Measurements from ENCODE around the gene CEPT1. TPM values are rescaled to one million over a fixed set of nuclear protein-coding genes. Genes with fewer than 3 reads are reported as not detected.
A peak's percentile ranks its signal among the peaks of the same experiment; 100 is the strongest.

Gene CEPT1
- total and polyA plus RNA-seq, 2 of the 13 experiments (the other 11 are each of a cell fraction or from before 2014, with no cell fraction given) = 35.7 to 48.2 TPM

DNA sequence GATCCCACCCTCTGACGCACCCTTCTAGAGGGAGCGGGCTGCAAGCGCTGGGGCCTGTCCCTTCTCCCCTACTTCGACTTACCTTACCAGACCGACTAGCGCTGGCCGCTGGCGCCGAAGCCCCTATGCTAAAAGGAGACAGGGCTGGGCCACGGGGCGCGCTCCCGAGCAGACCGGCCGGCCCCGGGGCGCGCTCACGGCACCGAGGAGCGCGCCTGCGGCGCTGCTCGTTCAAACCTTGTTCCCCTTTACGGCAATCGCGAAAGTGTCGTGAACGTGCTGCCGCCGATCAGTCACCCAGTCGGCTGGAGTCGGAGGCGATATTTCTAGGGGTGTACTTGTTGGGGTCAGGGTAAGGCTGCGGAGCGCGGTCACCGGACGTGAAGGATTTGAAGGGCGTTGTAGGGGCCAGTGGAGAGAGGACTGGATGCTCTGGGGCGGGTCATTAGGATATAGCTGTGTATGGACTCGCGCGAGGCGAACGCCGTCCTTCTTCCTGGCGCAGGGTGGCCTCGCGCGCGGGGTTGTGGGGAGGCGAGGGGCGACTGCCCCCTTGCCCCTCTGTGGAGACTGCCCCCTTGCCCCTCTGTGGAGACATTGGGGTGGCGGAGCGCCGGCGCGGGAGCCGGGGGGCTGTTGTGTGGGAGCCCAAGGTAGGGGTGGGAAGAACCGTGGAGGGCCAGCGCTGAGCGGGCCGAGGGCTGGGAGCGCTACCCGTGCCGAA is at the start of gene CEPT1, which contains the start of gene DRAM2 (continued):
- peak; percentile 88 for TF ChIP-seq ZNF121 (CRISPR knock-in tag; IDR thresholded peaks at IDR 0.05)
- no peak for TF ChIP-seq ZNF615 (CRISPR knock-in tag; IDR thresholded peaks at IDR 0.05; ENCODE audit: borderline replicate concordance)
- peak; percentile 49 for TF ChIP-seq TAF15 (IDR thresholded peaks at IDR 0.05; ENCODE audit: low read depth, low read length, poor library complexity, severe bottlenecking)
- TF ChIP-seq, protein P1, sequence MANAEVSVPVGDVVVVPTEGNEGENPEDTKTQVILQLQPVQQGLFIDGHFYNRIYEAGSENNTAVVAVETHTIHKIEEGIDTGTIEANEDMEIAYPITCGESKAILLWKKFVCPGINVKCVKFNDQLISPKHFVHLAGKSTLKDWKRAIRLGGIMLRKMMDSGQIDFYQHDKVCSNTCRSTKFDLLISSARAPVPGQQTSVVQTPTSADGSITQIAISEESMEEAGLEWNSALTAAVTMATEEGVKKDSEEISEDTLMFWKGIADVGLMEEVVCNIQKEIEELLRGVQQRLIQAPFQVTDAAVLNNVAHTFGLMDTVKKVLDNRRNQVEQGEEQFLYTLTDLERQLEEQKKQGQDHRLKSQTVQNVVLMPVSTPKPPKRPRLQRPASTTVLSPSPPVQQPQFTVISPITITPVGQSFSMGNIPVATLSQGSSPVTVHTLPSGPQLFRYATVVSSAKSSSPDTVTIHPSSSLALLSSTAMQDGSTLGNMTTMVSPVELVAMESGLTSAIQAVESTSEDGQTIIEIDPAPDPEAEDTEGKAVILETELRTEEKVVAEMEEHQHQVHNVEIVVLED (CRISPR knock-in tag; IDR thresholded peaks at IDR 0.05; ENCODE audit: borderline replicate concordance) = peak; percentile 55; the same call in 1 of the 2 replicates
- no peak for TF ChIP-seq MXD4 (CRISPR knock-in tag; IDR thresholded peaks at IDR 0.05)
- TF ChIP-seq KAT8 (CRISPR knock-in tag; IDR thresholded peaks at IDR 0.05) = peak; percentile 84
- TF ChIP-seq ZSCAN31 (CRISPR knock-in tag; IDR thresholded peaks at IDR 0.05; ENCODE audit: low read depth) = peak; percentile 74; the same call in 1 of the 2 replicates
- no peak for TF ChIP-seq SRF (IDR thresholded peaks at IDR 0.05; ENCODE audit: low read depth, low read length)
- peak; percentile 53; the same call in 1 of the 2 replicates for TF ChIP-seq MYC (CRISPR knock-in tag; IDR thresholded peaks at IDR 0.05; ENCODE audit: borderline replicate concordance)
- peak; percentile 78 for TF ChIP-seq KMT2B (CRISPR knock-in tag; IDR thresholded peaks at IDR 0.05)
- no peak for TF ChIP-seq MAZ (IDR thresholded peaks at IDR 0.05; ENCODE audit: borderline replicate concordance, low read depth, low read length)
- peak; percentile 79 for TF ChIP-seq MAZ (CRISPR knock-in tag; IDR thresholded peaks at IDR 0.05; ENCODE audit: low read depth)
- no peak for TF ChIP-seq KLF12 (CRISPR knock-in tag; IDR thresholded peaks at IDR 0.05; ENCODE audit: borderline replicate concordance)
- peak; percentile 64; the same call in 1 of the 2 replicates for TF ChIP-seq PHF21A (CRISPR knock-in tag; IDR thresholded peaks at IDR 0.05)
- TF ChIP-seq, protein P2, sequence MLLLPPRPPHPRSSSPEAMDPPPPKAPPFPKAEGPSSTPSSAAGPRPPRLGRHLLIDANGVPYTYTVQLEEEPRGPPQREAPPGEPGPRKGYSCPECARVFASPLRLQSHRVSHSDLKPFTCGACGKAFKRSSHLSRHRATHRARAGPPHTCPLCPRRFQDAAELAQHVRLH (CRISPR knock-in tag; IDR thresholded peaks at IDR 0.05; ENCODE audit: borderline replicate concordance, low read depth) = 0 out of 2 replicates have a peak, but pooled peaks have one; percentile 45
- peak; percentile 72 for TF ChIP-seq RXRA (CRISPR knock-in tag; IDR thresholded peaks at IDR 0.05)
- TF ChIP-seq, protein P3, sequence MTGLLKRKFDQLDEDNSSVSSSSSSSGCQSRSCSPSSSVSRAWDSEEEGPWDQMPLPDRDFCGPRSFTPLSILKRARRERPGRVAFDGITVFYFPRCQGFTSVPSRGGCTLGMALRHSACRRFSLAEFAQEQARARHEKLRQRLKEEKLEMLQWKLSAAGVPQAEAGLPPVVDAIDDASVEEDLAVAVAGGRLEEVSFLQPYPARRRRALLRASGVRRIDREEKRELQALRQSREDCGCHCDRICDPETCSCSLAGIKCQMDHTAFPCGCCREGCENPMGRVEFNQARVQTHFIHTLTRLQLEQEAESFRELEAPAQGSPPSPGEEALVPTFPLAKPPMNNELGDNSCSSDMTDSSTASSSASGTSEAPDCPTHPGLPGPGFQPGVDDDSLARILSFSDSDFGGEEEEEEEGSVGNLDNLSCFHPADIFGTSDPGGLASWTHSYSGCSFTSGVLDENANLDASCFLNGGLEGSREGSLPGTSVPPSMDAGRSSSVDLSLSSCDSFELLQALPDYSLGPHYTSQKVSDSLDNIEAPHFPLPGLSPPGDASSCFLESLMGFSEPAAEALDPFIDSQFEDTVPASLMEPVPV (CRISPR knock-in tag; IDR thresholded peaks at IDR 0.05) = no peak; the same call in 1 of the 2 replicates
- TF ChIP-seq ZNF543 (CRISPR knock-in tag; IDR thresholded peaks at IDR 0.05) = 0 out of 2 replicates have a peak, but pooled peaks have one; percentile 15
- peak; percentile 92 for TF ChIP-seq GATAD1 (CRISPR knock-in tag; IDR thresholded peaks at IDR 0.05)
- TF ChIP-seq ZIK1 (CRISPR knock-in tag; IDR thresholded peaks at IDR 0.05; ENCODE audit: borderline replicate concordance, low read depth) = peak; percentile 80; the same call in 1 of the 2 replicates
- TF ChIP-seq MLLT10 (CRISPR knock-in tag; IDR thresholded peaks at IDR 0.05) = no peak
- TF ChIP-seq, protein P4, sequence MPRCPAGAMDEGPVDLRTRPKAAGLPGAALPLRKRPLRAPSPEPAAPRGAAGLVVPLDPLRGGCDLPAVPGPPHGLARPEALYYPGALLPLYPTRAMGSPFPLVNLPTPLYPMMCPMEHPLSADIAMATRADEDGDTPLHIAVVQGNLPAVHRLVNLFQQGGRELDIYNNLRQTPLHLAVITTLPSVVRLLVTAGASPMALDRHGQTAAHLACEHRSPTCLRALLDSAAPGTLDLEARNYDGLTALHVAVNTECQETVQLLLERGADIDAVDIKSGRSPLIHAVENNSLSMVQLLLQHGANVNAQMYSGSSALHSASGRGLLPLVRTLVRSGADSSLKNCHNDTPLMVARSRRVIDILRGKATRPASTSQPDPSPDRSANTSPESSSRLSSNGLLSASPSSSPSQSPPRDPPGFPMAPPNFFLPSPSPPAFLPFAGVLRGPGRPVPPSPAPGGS (CRISPR knock-in tag; IDR thresholded peaks at IDR 0.05) = peak; percentile 81; the same call in 1 of the 2 replicates
- TF ChIP-seq, protein P5, sequence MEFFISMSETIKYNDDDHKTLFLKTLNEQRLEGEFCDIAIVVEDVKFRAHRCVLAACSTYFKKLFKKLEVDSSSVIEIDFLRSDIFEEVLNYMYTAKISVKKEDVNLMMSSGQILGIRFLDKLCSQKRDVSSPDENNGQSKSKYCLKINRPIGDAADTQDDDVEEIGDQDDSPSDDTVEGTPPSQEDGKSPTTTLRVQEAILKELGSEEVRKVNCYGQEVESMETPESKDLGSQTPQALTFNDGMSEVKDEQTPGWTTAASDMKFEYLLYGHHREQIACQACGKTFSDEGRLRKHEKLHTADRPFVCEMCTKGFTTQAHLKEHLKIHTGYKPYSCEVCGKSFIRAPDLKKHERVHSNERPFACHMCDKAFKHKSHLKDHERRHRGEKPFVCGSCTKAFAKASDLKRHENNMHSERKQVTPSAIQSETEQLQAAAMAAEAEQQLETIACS (CRISPR knock-in tag; IDR thresholded peaks at IDR 0.05) = peak; percentile 99

All from HepG2 (cell line).